DMS79 treated with DMSO at 0.1 percent for 48 hours (cell line): ENCODE results near the gene RAB40A.

Source experiments
- DNase-seq: peaks from one replicate; lab custom pipeline; 2025; lab: John Stamatoyannopoulos, UW

Gene RAB40A

GRCh38 chrX:103519389-103519788, at the start of gene RAB40A:
RAB40A (minus strand) TSS chrX:103519489; CDS start chrX:103500756, 18,733 bp downstream.
- no peak for DNase-seq

- no peak for DNase-seq
Measured at GRCh38 chrX:103565752-103566151, 46.5 kb upstream of the RAB40A start.

GRCh38 chrX:103565197-103565596, 45.9 kb upstream of the RAB40A start:
- no peak for DNase-seq

- DNase-seq, result no peak
Measured at GRCh38 chrX:103562801-103563200, 43.5 kb upstream of the RAB40A start.

GRCh38 chrX:103560256-103560655, 41.0 kb upstream of the RAB40A start:
- DNase-seq, result no peak

GRCh38 chrX:103556963-103557612, 37.8 kb upstream of the RAB40A start:
- peak; percentile 17 for DNase-seq

- DNase-seq, result no peak
Measured at GRCh38 chrX:103554687-103555424, 35.6 kb upstream of the RAB40A start.

- no peak for DNase-seq
Measured at GRCh38 chrX:103552236-103552635, 32.9 kb upstream of the RAB40A start.

GRCh38 chrX:103550415-103551051, 31.2 kb upstream of the RAB40A start:
- no peak for DNase-seq

GRCh38 chrX:103549916-103550315, 30.6 kb upstream of the RAB40A start:
- no peak for DNase-seq

GRCh38 chrX:103540145-103540544, 20.9 kb upstream of the RAB40A start:
- DNase-seq, result no peak

GRCh38 chrX:103539695-103540094, 20.4 kb upstream of the RAB40A start:
- DNase-seq, result no peak

- DNase-seq, result no peak
Measured at GRCh38 chrX:103538728-103539127, 19.4 kb upstream of the RAB40A start.

- no peak for DNase-seq
Measured at GRCh38 chrX:103537871-103538387, 18.6 kb upstream of the RAB40A start.

- DNase-seq, result no peak
Measured at GRCh38 chrX:103536732-103537131, 17.4 kb upstream of the RAB40A start.

- no peak for DNase-seq
Measured at GRCh38 chrX:103536071-103536470, 16.8 kb upstream of the RAB40A start.

GRCh38 chrX:103535206-103535605, 15.9 kb upstream of the RAB40A start:
- DNase-seq, result no peak

GRCh38 chrX:103533511-103534216, 14.4 kb upstream of the RAB40A start:
- peak; percentile 58 for DNase-seq

- DNase-seq, result no peak
Measured at GRCh38 chrX:103531002-103531401, 11.7 kb upstream of the RAB40A start.

GRCh38 chrX:103530545-103530944, 11.3 kb upstream of the RAB40A start:
- no peak for DNase-seq

GRCh38 chrX:103529550-103529949, 10.3 kb upstream of the RAB40A start:
- DNase-seq, result no peak

GRCh38 chrX:103524747-103525146, 5.5 kb upstream of the RAB40A start:
- no peak for DNase-seq
